Neural progenitor cell (in vitro differentiated cells): ENCODE results near the gene UGT2B28.
"Not testable (repeated sequence)": the region's sequence is repeated elsewhere in the genome, so short reads cannot be mapped to it uniquely, and the experiment has no call there.

Source experiments
- CTCF ChIP-seq: fragments of 200-600 bp; sonication (generic); IDR thresholded peaks from 2 replicates; pipeline ENCODE4 v1.5.1; 2017; ENCODE audit warnings: antibody characterized with exemption, mild to moderate bottlenecking
- EZH2phosphoT487 ChIP-seq: fragments of 200-600 bp; sonication (generic); IDR thresholded peaks from 2 replicates; pipeline ENCODE4 v1.6.1; 2017; ENCODE audit warnings: antibody characterized with exemption

GRCh38 chr4:69308426-69309033 lies 28.3 kb downstream of the UGT2B28 start:
- not testable (repeated sequence) for TF ChIP-seq CTCF, EZH2phosphoT487
